Heart left ventricle (tissue), 13 donors: Measurements from ENCODE around the gene SRC.

Experiments used
- POLR2A ChIP-seq, 2 donors: fragments of 450-650 bp; IDR thresholded peaks; one replicate each; pipeline ENCODE4 v1.6.1; 2017; ENCODE audit warnings: antibody characterized with exemption in 2 of 2, mild to moderate bottlenecking in 2 of 2, moderate library complexity in 2 of 2
- TF ChIP-seq, protein P1 (sequence below), 12 donors: fragments of 200-600 bp; sonication (generic) in 4 of 12; IDR thresholded peaks; one replicate each; pipeline versions ENCODE4 v1.5.0 to v1.8.0; 2018 to 2022; ENCODE audit warnings: antibody characterized with exemption in 12 of 12, mild to moderate bottlenecking in 5 of 12
- donor health status: ischemic (EF 13 %, LVEDD 7.1; RV severe dilation, severe dysfunction).
- donor health status: DM: no; HTN: yes; CAD: no.
- donor health status: DM: no; HTN: no; CAD: no.
- donor health status: ischemic (EF 25% LVEDD 6.9; RV normal size, moderate dysfunction).
- donor health status: ischemic (EF 25% LVEDD 5.7; RV mildly dilated, moderate dysfunction).
- donor health status: ischemic (EF 35%, LVEDD 5.7; RV mildly dilated, moderate dysfunction).
- donor health status: nonischemic (EF 11% LVEDD 7.7; RV severe dilation, severe dysfunction).
- donor health status: DM: yes; HTN: yes; CAD: no.
- donor health status: PGD.
- donor health status: ischemic (EF 29% LVEDD 5.4; RV normal size, mild dysfunction).
- donor health status: nonischemic (EF 23%, LVEDD 6.1; RV moderate dilation, normal function).

DNA sequence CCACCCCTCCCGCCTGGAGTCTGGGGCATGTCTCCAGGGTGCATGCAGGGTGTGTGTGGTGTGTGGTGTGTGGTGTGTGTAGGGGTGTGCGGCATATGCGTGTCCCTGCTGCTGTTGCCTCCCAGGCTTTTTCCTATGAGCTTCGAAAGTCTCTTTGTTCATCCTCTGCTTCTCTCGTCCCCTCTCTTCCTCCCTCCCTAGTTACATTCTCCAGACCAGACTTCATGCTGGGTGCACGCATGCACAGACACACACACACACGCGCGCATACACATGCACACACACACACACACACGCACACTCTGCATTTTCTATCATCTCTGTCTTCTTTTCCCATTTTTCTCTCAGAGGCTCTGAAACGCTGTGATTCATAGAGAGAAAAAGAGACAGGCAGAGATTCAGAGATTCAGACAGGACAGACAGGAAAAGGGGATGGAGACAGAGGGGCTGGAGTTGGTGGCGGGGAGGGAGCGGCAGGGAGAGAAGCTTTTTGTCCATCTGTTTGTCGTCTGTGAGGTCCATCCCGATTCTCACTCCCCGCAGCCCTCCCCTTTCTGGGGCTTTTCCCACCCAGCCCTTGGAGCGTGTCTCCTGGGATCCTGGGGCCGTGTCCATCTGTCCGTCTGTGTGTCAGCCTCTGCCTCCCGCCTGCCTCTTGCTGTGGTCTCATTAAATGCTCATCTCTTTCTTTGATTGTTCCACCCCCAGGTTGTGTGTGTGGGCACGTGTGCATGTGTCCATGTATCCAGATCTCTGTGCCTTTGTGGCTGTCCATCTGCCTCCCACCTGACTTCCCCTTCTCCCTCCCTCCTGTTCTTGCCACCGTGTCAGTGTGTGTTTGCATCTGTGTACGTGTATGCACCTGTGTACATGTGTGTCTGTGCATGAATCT is 62.6 kb downstream of the SRC start:
- no peak for TF ChIP-seq POLR2A (IDR thresholded peaks at IDR 0.05)
- TF ChIP-seq, protein P1, sequence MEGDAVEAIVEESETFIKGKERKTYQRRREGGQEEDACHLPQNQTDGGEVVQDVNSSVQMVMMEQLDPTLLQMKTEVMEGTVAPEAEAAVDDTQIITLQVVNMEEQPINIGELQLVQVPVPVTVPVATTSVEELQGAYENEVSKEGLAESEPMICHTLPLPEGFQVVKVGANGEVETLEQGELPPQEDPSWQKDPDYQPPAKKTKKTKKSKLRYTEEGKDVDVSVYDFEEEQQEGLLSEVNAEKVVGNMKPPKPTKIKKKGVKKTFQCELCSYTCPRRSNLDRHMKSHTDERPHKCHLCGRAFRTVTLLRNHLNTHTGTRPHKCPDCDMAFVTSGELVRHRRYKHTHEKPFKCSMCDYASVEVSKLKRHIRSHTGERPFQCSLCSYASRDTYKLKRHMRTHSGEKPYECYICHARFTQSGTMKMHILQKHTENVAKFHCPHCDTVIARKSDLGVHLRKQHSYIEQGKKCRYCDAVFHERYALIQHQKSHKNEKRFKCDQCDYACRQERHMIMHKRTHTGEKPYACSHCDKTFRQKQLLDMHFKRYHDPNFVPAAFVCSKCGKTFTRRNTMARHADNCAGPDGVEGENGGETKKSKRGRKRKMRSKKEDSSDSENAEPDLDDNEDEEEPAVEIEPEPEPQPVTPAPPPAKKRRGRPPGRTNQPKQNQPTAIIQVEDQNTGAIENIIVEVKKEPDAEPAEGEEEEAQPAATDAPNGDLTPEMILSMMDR (IDR thresholded peaks at IDR 0.05), result no peak
